Activated naive CD4-positive, alpha-beta T cell treated with anti-CD3 and anti-CD28 coated beads, Interleukin-2, amount 50 U/mL, for 72 hours (primary cell): ENCODE measurements around the gene LASP1NB. TPM values are rescaled to one million over a fixed set of nuclear protein-coding genes. Genes with fewer than 3 reads are reported as not detected.
"Not testable (repeated sequence)": the region's sequence is repeated elsewhere in the genome, so short reads cannot be mapped to it uniquely, and the experiment has no call there.

Experiments
- ATAC-seq, 2 donors: fragments of 150-1000 bp; cut with Tn5 transposase; 2 replicates each; pipeline ENCODE4 v1.10.0; 2021; ENCODE audit warnings: mild to moderate bottlenecking in 2 of 2, moderate library complexity in 2 of 2
- DNase-seq, 2 donors: peaks; one replicate each; pipeline ENCODE4 v3.0.0; 2021 to 2022; ENCODE audit warnings: low spot score in 2 of 2
- H3K27ac Mint-ChIP-seq, 2 donors: one replicate each; pipeline ENCODE4 v1.8.0; 2022; ENCODE audit warnings: mild to moderate bottlenecking in 2 of 2, mixed read lengths in 2 of 2
- H3K36me3 Mint-ChIP-seq, 2 donors: one replicate each; pipeline ENCODE4 v1.8.0; 2022; ENCODE audit warnings: mixed read lengths in 2 of 2
- H3K9me3 Mint-ChIP-seq, 2 donors: one replicate each; pipeline ENCODE4 v1.8.0; 2022; ENCODE audit warnings: mixed read lengths in 2 of 2
- total RNA-seq, 2 donors: library from RNA; stranded (reverse); gene quantifications; one replicate each; pipeline ENCODE4 v1.2.3, GENCODE V29; 2022

LASP1NB gene

DNA sequence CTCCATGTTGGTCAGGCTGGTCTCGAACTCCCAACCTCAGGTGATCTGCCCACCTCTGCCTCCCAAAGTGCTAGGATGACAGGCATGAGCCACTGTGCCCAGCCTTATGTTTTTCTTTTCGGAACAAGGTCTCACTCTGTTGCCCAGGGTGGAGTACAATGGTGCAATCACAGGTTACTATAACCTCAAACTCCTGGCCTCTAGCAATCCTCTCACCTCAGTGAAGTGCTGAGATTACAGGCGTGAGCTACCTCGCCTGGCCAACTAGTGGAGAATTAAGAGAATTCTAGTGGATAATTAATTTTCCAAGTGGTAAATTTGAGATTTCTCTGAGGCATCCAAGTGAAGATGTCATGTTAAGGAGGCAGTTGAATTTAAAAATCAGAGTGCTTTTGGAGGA is 44.7 kb downstream of the LASP1NB start:
- Mint-ChIP-seq H3K27ac (no peak overlapping the region), H3K36me3 (peaks cover 0 to 4% of the 10 kb centered on the region in 2 donors), H3K9me3 (no peaks in the 10 kb centered on the region)
- ATAC-seq, result no peak
- no peak for DNase-seq

DNA sequence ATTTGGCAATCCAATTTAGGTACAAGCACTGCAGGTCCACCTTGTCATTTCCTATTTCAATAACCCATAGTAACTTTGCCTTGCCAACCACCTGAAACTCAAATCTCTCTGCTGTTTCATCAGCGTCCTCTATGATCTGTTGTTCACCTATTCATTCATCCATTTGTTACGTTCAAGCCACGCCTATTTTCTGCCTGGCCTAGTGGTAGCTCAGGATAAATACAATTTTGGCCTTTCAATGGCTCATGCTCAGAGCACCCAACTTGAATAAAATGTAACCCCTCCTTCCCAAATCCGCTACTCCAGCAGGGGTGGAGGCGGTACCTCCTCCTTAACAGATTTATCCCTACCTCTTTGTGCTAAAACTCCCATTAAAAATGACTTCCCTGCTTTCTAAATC is 45.4 kb downstream of the LASP1NB start:
- no peaks in the 10 kb centered on the region for H3K9me3 Mint-ChIP-seq
- no peak for ATAC-seq
- no peak for DNase-seq
- H3K36me3 Mint-ChIP-seq, result peaks cover 0 to 4% of the 10 kb centered on the region in 2 donors
- H3K27ac Mint-ChIP-seq, result no peak overlapping the region

DNA sequence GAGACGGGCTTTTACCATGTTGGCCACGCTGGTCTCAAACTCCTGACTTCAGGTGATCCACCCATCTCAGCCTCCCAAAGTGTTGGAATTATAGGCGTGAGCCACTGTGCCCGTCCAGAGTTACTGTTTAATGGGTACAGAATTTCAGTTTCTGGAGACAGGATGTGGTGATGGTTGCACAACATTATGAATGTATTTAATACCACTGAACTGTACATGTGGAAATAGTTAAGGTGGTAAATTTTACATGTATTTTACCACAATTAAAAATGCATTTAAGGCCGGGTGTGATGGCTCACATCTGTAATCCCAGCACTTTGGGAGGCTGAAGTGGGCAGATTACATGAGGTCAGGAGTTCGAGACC is 50.8 kb downstream of the LASP1NB start:
- H3K9me3 Mint-ChIP-seq, H3K36me3 Mint-ChIP-seq, H3K27ac Mint-ChIP-seq, DNase-seq: not testable (repeated sequence)
- peak in 1 of 2 donors; percentile 63 for ATAC-seq

GRCh38 chr17:38978180-38978579 is 52.8 kb downstream of the LASP1NB start:
- ATAC-seq, result no peak

More at GRCh38 chr17:38978180-38978579, 52.8 kb downstream of the LASP1NB start:
- DNase-seq, result no peak
- H3K27ac Mint-ChIP-seq, result no peak overlapping the region
- no peaks in the 10 kb centered on the region for H3K9me3 Mint-ChIP-seq
- H3K36me3 Mint-ChIP-seq, result no peaks in the 10 kb centered on the region

Other genes with a start within 250 kb of the LASP1NB start
- 100 to 1,000 TPM; 204 to 288 TPM for gene MLLT6, start 220.3 kb upstream of the LASP1NB start, total RNA-seq
- gene CISD3, start 195.3 kb upstream of the LASP1NB start, total RNA-seq, result 10 to 100 TPM; 32.7 to 40.7 TPM
- gene PCGF2, start 177.3 kb upstream of the LASP1NB start, total RNA-seq, result 1 to 10 TPM; 3.1 to 6.9 TPM
- gene PSMB3, start 172.9 kb upstream of the LASP1NB start, total RNA-seq, result 100 to 1,000 TPM; 339 to 405 TPM
- gene PIP4K2B, start 126.1 kb upstream of the LASP1NB start, total RNA-seq, result 10 to 100 TPM; 38.4 to 45.5 TPM
- 10 to 100 TPM; 19.2 to 41.9 TPM for gene CWC25, start 100.3 kb upstream of the LASP1NB start, total RNA-seq
- 1,000 to 10,000 TPM; 1,602 to 2,658 TPM for gene RPL23, start 71.9 kb upstream of the LASP1NB start, total RNA-seq
- gene LASP1, start 55.6 kb upstream of the LASP1NB start, total RNA-seq, result 100 to 1,000 TPM; 141 to 185 TPM
- gene FBXO47, start 41.8 kb downstream of the LASP1NB start, total RNA-seq, result under 1 TPM in 1 of 2 donors, not detected in 1; 0.18 TPM
- gene PLXDC1, start 226.0 kb downstream of the LASP1NB start, total RNA-seq, result 10 to 100 TPM in 1 of 2 donors, 1 to 10 TPM in 1; 1.5 to 10.6 TPM
- under 1 TPM in 1 of 2 donors, not detected in 1; 0.25 TPM for gene ARL5C, start 240.5 kb downstream of the LASP1NB start, total RNA-seq